GM23338 (cell line): ENCODE data around the gene CNGB1. TPM values are rescaled to one million over a fixed set of nuclear protein-coding genes. Genes with fewer than 3 reads are reported as not detected.

ENCODE experiments used
- CREB1 ChIP-seq: fragments of 250-450 bp; sonication (Bioruptor Pico); IDR thresholded peaks from 2 replicates; pipeline ENCODE4 v1.5.0; 2020; ENCODE audit warnings: low read depth, mild to moderate bottlenecking, moderate library complexity
- EZH2 ChIP-seq: fragments of 200-600 bp; sonication (generic); IDR thresholded peaks from one replicate; pipeline ENCODE4 v1.8.0; 2017; ENCODE audit warnings: antibody characterized with exemption, mild to moderate bottlenecking, low read depth; ENCODE audit not compliant: unreplicated experiment
- EZH2phosphoT487 ChIP-seq: fragments of 200-600 bp; sonication (generic); IDR thresholded peaks from one replicate; pipeline ENCODE4 v1.8.1; 2018; ENCODE audit warnings: antibody characterized with exemption; ENCODE audit not compliant: unreplicated experiment
- NANOG ChIP-seq: IDR thresholded peaks from 2 replicates; pipeline ENCODE4 v1.6.1; 2016; ENCODE audit warnings: antibody characterized with exemption, borderline replicate concordance
- ZNF114 ChIP-seq: fragments of 250-450 bp; sonication (Bioruptor Pico); IDR thresholded peaks from 2 replicates; pipeline ENCODE4 v1.5.0; 2020; ENCODE audit warnings: mild to moderate bottlenecking, moderate library complexity
- polyA plus RNA-seq: library from polyadenylated mRNA; unstranded; fragments of >200 nt; fragmentation: Nextera tagmentation; extraction: Ambion mirVana; gene quantifications from 2 replicates; pipeline ENCODE4 v1.2.1, GENCODE V29; 2016
- total RNA-seq: library from RNA; depleted of rRNA; stranded (reverse); fragments of >200 nt; shearing (Covaris generic); gene quantifications from 2 replicates; pipeline ENCODE4 v1.2.3, GENCODE V29; 2014
- TF ChIP-seq, protein P1 (sequence below): fragments of 250-450 bp; sonication (Bioruptor Pico); IDR thresholded peaks from 2 replicates; pipeline ENCODE4 v1.5.0; 2020; ENCODE audit warnings: mild to moderate bottlenecking, moderate library complexity
- TF ChIP-seq, protein P2 (sequence below): IDR thresholded peaks from one replicate; pipeline ENCODE4 v1.6.1; 2018; ENCODE audit warnings: antibody characterized with exemption; ENCODE audit not compliant: unreplicated experiment
- TF ChIP-seq, protein P3 (sequence below): IDR thresholded peaks from 2 replicates; pipeline ENCODE4 v1.6.1; 2016; ENCODE audit warnings: antibody characterized with exemption

Gene CNGB1
- total and polyA plus RNA-seq, 2 experiments from 2014 or later, result not detected

DNA sequence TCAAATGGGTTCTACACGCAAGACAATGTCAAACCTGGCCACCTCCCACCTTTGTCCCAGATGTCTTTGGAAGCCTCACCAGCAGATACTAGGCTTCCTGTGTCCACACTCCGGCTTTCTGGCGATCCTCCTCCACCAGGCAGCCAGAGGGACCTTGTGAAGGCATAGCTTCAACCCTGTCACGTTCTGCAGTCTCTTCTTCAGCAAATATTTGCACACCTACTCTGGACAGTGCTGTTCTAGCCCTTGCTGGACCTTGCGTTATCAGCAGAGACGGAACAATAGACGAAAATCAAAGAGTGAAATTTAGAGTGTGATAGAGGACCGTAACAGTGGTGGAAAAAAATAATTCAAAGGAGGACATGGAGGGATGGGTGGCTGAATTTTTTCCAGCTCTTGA, 130.1 kb downstream of the CNGB1 start (continued):
- TF ChIP-seq, protein P1, sequence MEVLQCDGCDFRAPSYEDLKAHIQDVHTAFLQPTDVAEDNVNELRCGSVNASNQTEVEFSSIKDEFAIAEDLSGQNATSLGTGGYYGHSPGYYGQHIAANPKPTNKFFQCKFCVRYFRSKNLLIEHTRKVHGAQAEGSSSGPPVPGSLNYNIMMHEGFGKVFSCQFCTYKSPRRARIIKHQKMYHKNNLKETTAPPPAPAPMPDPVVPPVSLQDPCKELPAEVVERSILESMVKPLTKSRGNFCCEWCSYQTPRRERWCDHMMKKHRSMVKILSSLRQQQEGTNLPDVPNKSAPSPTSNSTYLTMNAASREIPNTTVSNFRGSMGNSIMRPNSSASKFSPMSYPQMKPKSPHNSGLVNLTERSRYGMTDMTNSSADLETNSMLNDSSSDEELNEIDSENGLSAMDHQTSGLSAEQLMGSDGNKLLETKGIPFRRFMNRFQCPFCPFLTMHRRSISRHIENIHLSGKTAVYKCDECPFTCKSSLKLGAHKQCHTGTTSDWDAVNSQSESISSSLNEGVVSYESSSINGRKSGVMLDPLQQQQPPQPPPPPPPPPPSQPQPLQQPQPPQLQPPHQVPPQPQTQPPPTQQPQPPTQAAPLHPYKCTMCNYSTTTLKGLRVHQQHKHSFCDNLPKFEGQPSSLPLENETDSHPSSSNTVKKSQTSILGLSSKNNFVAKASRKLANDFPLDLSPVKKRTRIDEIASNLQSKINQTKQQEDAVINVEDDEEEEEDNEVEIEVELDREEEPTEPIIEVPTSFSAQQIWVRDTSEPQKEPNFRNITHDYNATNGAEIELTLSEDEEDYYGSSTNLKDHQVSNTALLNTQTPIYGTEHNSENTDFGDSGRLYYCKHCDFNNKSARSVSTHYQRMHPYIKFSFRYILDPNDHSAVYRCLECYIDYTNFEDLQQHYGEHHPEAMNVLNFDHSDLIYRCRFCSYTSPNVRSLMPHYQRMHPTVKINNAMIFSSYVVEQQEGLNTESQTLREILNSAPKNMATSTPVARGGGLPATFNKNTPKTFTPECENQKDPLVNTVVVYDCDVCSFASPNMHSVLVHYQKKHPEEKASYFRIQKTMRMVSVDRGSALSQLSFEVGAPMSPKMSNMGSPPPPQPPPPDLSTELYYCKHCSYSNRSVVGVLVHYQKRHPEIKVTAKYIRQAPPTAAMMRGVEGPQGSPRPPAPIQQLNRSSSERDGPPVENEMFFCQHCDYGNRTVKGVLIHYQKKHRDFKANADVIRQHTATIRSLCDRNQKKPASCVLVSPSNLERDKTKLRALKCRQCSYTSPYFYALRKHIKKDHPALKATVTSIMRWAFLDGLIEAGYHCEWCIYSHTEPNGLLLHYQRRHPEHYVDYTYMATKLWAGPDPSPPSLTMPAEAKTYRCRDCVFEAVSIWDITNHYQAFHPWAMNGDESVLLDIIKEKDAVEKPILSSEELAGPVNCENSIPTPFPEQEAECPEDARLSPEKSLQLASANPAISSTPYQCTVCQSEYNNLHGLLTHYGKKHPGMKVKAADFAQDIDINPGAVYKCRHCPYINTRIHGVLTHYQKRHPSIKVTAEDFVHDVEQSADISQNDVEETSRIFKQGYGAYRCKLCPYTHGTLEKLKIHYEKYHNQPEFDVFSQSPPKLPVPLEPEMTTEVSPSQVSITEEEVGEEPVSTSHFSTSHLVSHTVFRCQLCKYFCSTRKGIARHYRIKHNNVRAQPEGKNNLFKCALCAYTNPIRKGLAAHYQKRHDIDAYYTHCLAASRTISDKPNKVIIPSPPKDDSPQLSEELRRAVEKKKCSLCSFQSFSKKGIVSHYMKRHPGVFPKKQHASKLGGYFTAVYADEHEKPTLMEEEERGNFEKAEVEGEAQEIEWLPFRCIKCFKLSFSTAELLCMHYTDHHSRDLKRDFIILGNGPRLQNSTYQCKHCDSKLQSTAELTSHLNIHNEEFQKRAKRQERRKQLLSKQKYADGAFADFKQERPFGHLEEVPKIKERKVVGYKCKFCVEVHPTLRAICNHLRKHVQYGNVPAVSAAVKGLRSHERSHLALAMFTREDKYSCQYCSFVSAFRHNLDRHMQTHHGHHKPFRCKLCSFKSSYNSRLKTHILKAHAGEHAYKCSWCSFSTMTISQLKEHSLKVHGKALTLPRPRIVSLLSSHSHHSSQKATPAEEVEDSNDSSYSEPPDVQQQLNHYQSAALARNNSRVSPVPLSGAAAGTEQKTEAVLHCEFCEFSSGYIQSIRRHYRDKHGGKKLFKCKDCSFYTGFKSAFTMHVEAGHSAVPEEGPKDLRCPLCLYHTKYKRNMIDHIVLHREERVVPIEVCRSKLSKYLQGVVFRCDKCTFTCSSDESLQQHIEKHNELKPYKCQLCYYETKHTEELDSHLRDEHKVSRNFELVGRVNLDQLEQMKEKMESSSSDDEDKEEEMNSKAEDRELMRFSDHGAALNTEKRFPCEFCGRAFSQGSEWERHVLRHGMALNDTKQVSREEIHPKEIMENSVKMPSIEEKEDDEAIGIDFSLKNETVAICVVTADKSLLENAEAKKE (CRISPR knock-in tag), result no peak
- TF ChIP-seq, protein P2, sequence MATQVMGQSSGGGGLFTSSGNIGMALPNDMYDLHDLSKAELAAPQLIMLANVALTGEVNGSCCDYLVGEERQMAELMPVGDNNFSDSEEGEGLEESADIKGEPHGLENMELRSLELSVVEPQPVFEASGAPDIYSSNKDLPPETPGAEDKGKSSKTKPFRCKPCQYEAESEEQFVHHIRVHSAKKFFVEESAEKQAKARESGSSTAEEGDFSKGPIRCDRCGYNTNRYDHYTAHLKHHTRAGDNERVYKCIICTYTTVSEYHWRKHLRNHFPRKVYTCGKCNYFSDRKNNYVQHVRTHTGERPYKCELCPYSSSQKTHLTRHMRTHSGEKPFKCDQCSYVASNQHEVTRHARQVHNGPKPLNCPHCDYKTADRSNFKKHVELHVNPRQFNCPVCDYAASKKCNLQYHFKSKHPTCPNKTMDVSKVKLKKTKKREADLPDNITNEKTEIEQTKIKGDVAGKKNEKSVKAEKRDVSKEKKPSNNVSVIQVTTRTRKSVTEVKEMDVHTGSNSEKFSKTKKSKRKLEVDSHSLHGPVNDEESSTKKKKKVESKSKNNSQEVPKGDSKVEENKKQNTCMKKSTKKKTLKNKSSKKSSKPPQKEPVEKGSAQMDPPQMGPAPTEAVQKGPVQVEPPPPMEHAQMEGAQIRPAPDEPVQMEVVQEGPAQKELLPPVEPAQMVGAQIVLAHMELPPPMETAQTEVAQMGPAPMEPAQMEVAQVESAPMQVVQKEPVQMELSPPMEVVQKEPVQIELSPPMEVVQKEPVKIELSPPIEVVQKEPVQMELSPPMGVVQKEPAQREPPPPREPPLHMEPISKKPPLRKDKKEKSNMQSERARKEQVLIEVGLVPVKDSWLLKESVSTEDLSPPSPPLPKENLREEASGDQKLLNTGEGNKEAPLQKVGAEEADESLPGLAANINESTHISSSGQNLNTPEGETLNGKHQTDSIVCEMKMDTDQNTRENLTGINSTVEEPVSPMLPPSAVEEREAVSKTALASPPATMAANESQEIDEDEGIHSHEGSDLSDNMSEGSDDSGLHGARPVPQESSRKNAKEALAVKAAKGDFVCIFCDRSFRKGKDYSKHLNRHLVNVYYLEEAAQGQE, result no peak
- TF ChIP-seq, protein P3, sequence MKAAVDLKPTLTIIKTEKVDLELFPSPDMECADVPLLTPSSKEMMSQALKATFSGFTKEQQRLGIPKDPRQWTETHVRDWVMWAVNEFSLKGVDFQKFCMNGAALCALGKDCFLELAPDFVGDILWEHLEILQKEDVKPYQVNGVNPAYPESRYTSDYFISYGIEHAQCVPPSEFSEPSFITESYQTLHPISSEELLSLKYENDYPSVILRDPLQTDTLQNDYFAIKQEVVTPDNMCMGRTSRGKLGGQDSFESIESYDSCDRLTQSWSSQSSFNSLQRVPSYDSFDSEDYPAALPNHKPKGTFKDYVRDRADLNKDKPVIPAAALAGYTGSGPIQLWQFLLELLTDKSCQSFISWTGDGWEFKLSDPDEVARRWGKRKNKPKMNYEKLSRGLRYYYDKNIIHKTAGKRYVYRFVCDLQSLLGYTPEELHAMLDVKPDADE, result no peak
- TF ChIP-seq EZH2phosphoT487 (no peak), NANOG (no peak), EZH2 (no peak), ZNF114 (no peak), CREB1 (CRISPR knock-in tag) (no peak)
